Breast epithelium (tissue), 3 donors: Measurements from ENCODE around the gene MAP1A.

ENCODE experiments used
- CTCF ChIP-seq, 3 donors: fragments of 450-650 bp; IDR thresholded peaks; one replicate each; pipeline ENCODE4 v1.5.1; 2016 to 2017; ENCODE audit warnings: antibody characterized with exemption in 3 of 3, mild to moderate bottlenecking in 3 of 3, moderate library complexity in 3 of 3
- POLR2AphosphoS5 ChIP-seq, 3 donors: sonication (generic); formaldehyde crosslinking; IDR thresholded peaks; one replicate each; pipeline ENCODE4 v1.6.1; 2017; ENCODE audit warnings: antibody characterized with exemption in 3 of 3

GRCh38 chr15:43523646-43524045, 6.2 kb downstream of the MAP1A start:
- TF ChIP-seq CTCF (IDR thresholded peaks at IDR 0.05) = no peak
- no peak for TF ChIP-seq POLR2AphosphoS5 (IDR thresholded peaks at IDR 0.05)
